HepG2 (cell line): Measurements from ENCODE around the gene KRTAP5-6.

Experiments
- EZH2 ChIP-seq: conservative IDR thresholded peaks from 2 replicates; pipeline ENCODE4 v1.6.1; 2012; ENCODE audit warnings: mild to moderate bottlenecking, low read depth, low read length, moderate library complexity
- ZBTB7A ChIP-seq: sonication (generic); formaldehyde crosslinking; IDR thresholded peaks from 2 replicates; pipeline ENCODE4 v1.8.0; 2022; ENCODE audit warnings: mild to moderate bottlenecking, missing genetic modification reagents

DNA sequence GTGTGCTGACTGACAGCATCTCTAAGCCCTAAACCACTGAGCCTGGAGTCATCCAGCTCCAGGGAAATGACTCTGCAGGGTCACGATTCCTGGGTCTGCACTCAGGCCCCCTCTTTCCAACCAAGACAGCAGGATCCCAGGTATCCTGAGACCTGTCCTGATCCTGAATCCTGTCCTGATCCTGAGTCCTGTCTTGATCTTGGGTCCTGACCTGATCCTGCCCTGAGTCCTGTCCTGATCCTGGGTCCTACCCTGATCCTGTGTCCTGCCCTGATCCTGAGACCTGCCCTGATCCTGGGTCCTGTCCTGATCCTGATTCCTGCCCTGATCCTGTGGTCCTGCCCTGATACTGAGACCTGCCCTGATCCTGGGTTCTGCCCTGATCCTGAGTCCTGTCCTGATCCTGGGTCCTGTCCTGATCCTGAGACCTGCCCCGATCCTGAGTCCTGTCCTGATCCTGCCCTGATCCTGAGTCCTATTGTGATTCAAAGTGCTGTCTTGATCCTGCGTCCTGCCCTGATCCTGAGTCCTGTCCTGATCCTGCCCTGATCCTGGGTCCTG lies 1.4 kb upstream of the KRTAP5-6 start:
- TF ChIP-seq ZBTB7A (CRISPR knock-in tag) = no peak; the same call in 1 of the 2 replicates
- TF ChIP-seq EZH2 = no peak
